ENCODE data around the gene EIF4G3. TPM values are rescaled to one million over a fixed set of nuclear protein-coding genes. Genes with fewer than 3 reads are reported as not detected.

Gene EIF4G3
- total RNA-seq, 1 experiment from 2014 or later: 72.0 TPM

- Histone ChIP-seq H3K23ac (ENCODE audit: insufficient read length, low read depth, low read length) (no peak overlapping the region), H2BK5ac (ENCODE audit: insufficient read length, low read length) (no peak overlapping the region), H2AFZ (ENCODE audit: low read length) (no peak overlapping the region), H2BK15ac (ENCODE audit: low read depth, low read length) (no peak overlapping the region), H2BK120ac (ENCODE audit: low read depth, low read length, poor library complexity, severe bottlenecking) (no peak overlapping the region), H3K4me1 (ENCODE audit: insufficient read depth, low read length) (no peaks in the 10 kb centered on the region), H3K9me3 (ENCODE audit: control insufficient read depth, low read depth, low read length) (no peaks in the 10 kb centered on the region), H3K4me2 (ENCODE audit: insufficient read depth, insufficient read length, low read length) (no peak overlapping the region), H2BK12ac (ENCODE audit: insufficient read length, low read depth, low read length) (no peak overlapping the region), H3K56ac (ENCODE audit: insufficient read length, low read depth, low read length) (no peak overlapping the region), H2BK20ac (ENCODE audit: low read depth, low read length, poor library complexity, severe bottlenecking) (no peak overlapping the region), H3K18ac (ENCODE audit: insufficient read length, low read depth, low read length) (no peak overlapping the region), H4K5ac (ENCODE audit: insufficient read length, low read depth, low read length) (no peak overlapping the region), H3K14ac (ENCODE audit: insufficient read depth, low read length) (no peak overlapping the region), H3K27ac (ENCODE audit: insufficient read length, low read depth, low read length) (no peak overlapping the region), H2AK5ac (ENCODE audit: insufficient read length, low read length) (no peak overlapping the region), H4K8ac (replicated peaks; ENCODE audit: insufficient read length, low read depth, low read length) (no peak overlapping the region), H3K23me2 (ENCODE audit: insufficient read length, low read depth, low read length, poor library complexity, severe bottlenecking) (no peaks in the 10 kb centered on the region), H3K79me1 (ENCODE audit: insufficient read depth, low read depth, low read length, poor library complexity, severe bottlenecking) (peaks cover 3% of the 10 kb centered on the region), H4K91ac (ENCODE audit: insufficient read length, low read depth, low read length) (no peak overlapping the region), H3T11ph (ENCODE audit: low read length) (no peak overlapping the region), H4K20me1 (ENCODE audit: control insufficient read depth, insufficient read depth, insufficient read length) (no peaks in the 10 kb centered on the region), H3K79me2 (ENCODE audit: insufficient read depth, low read length) (peaks cover 2% of the 10 kb centered on the region; the same call in 1 of the 2 replicates), H3K4ac (ENCODE audit: low read depth, low read length) (no peak overlapping the region), H3K27me3 (ENCODE audit: insufficient read depth, low read length) (no peaks in the 10 kb centered on the region), H3K9ac (ENCODE audit: extremely low read depth, insufficient read length, low read length) (no peak overlapping the region)
- Mint-ChIP-seq H3K9me3 (no peaks in the 10 kb centered on the region), H3K4me1 (peaks cover 3 to 8% of the 10 kb centered on the region in 2 experiments; a peak in 2 of 4 replicates), H3K27me3 (ENCODE audit: low read depth) (no peaks in the 10 kb centered on the region), H3K4me3 (no peak overlapping the region), H3K27ac (peak overlapping the region in 2 of 3 experiments; percentile 4 to 55; a peak in 3 of 7 replicates), H3K36me3 (ENCODE audit: insufficient read depth in 1 of 3, low read depth in 3 of 3) (peaks cover 7 to 16% (median 15%) of the 10 kb centered on the region in 3 experiments; a peak in 6 of 7 replicates)
- no peak for DNase-seq
- no CpG with 5 or more reads among the region's 3 CpGs for WGBS (ENCODE audit: extremely low coverage, insufficient read length, low lambda C conversion rate)
- no peak for TF ChIP-seq CTCF (conservative IDR thresholded peaks at IDR 0.05)
Measured at GRCh38 chr1:21149430-21149854, 27.3 kb downstream of the EIF4G3 start.
